ENCODE measurements around the gene RFWD3.

GRCh38 chr16:74657870-74658642 lies 8.6 kb downstream of the RFWD3 start:
- no peak for TF ChIP-seq CTCF (conservative IDR thresholded peaks at IDR 0.05; ENCODE audit: low read depth, low read length)
- TF ChIP-seq USF2 (IDR thresholded peaks at IDR 0.05; ENCODE audit: low read depth, low read length) = no peak
- no peak for TF ChIP-seq SMC3 (IDR thresholded peaks at IDR 0.05; ENCODE audit: low read depth, low read length)
- no peak for TF ChIP-seq NFE2L2 (IDR thresholded peaks at IDR 0.05; ENCODE audit: low read depth, low read length)
- no peak for TF ChIP-seq MAZ (IDR thresholded peaks at IDR 0.05; ENCODE audit: borderline replicate concordance, low read depth, low read length)
- no peak for TF ChIP-seq RFX5 (IDR thresholded peaks at IDR 0.05; ENCODE audit: low read depth, low read length)
- no peak for TF ChIP-seq CEBPB (IDR thresholded peaks at IDR 0.05; ENCODE audit: low read depth, low read length)

Data from IMR-90 (cell line).